Measurements from ENCODE around the gene DENND10. TPM values are rescaled to one million over a fixed set of nuclear protein-coding genes. Genes with fewer than 3 reads are reported as not detected.
"Not testable (repeated sequence)": the region's sequence is repeated elsewhere in the genome, so short reads cannot be mapped to it uniquely, and the experiment has no call there.

Gene DENND10
- total RNA-seq, 1 donor from 2014 or later: 26.0 TPM

- Mint-ChIP-seq H3K9me3 (no peaks in the 10 kb centered on the region), H3K27me3 (ENCODE audit: low read depth) (no peaks in the 10 kb centered on the region), H3K36me3 (ENCODE audit: low read depth) (peaks cover 45% of the 10 kb centered on the region), H3K4me3 (ENCODE audit: low read depth) (no peak overlapping the region), H3K4me1 (ENCODE audit: low read depth) (peaks cover 3% of the 10 kb centered on the region), H3K27ac (no peak overlapping the region)
- intact Hi-C loops (cut with micrococcal nuclease): no loop called here
- DNase-seq (ENCODE audit: low spot score): no peak
These were observed 39.7 kb downstream of the DENND10 start for GRCh38 chr10:119143657-119144056.

- H3K36me3 Mint-ChIP-seq (ENCODE audit: low read depth): peaks cover 42% of the 10 kb centered on the region
- no peaks in the 10 kb centered on the region for H3K4me1 Mint-ChIP-seq (ENCODE audit: low read depth)
- H3K4me3 Mint-ChIP-seq (ENCODE audit: low read depth): no peak overlapping the region
- no peak overlapping the region for H3K27ac Mint-ChIP-seq
- intact Hi-C loops (cut with micrococcal nuclease): no loop called here
- no peak for DNase-seq (ENCODE audit: low spot score)
- H3K9me3 Mint-ChIP-seq: no peaks in the 10 kb centered on the region
- no peaks in the 10 kb centered on the region for H3K27me3 Mint-ChIP-seq (ENCODE audit: low read depth)
These were observed 45.2 kb downstream of the DENND10 start for GRCh38 chr10:119149157-119149556.

- Mint-ChIP-seq H3K27me3 (ENCODE audit: low read depth) (no peaks in the 10 kb centered on the region), H3K36me3 (ENCODE audit: low read depth) (peaks cover 48% of the 10 kb centered on the region), H3K4me3 (ENCODE audit: low read depth) (no peak overlapping the region)
These were observed 45.8 kb downstream of the DENND10 start for GRCh38 chr10:119149729-119150128.

GRCh38 chr10:119151601-119152000 lies 47.7 kb downstream of the DENND10 start:
- intact Hi-C loops (cut with micrococcal nuclease); H3K4me1 Mint-ChIP-seq (ENCODE audit: low read depth); DNase-seq (ENCODE audit: low spot score); H3K27ac Mint-ChIP-seq; H3K4me3 Mint-ChIP-seq (ENCODE audit: low read depth); H3K27me3 Mint-ChIP-seq (ENCODE audit: low read depth); H3K9me3 Mint-ChIP-seq: not testable (repeated sequence)
- peaks cover 60% of the 10 kb centered on the region for H3K36me3 Mint-ChIP-seq (ENCODE audit: low read depth)

More at GRCh38 chr10:119149729-119150128, 45.8 kb downstream of the DENND10 start:
- Mint-ChIP-seq H3K27ac (no peak overlapping the region), H3K9me3 (no peaks in the 10 kb centered on the region), H3K4me1 (ENCODE audit: low read depth) (no peaks in the 10 kb centered on the region)
- intact Hi-C loops (cut with micrococcal nuclease): no loop called here
- no peak for DNase-seq (ENCODE audit: low spot score)

- DNase-seq (ENCODE audit: low spot score): no peak
- intact Hi-C loops (cut with micrococcal nuclease): no loop called here
- no peaks in the 10 kb centered on the region for H3K9me3 Mint-ChIP-seq
- H3K4me1 Mint-ChIP-seq (ENCODE audit: low read depth): no peaks in the 10 kb centered on the region
- peaks cover 61% of the 10 kb centered on the region for H3K36me3 Mint-ChIP-seq (ENCODE audit: low read depth)
- H3K27ac Mint-ChIP-seq: no peak overlapping the region
- H3K27me3 Mint-ChIP-seq (ENCODE audit: low read depth): no peaks in the 10 kb centered on the region
- no peak overlapping the region for H3K4me3 Mint-ChIP-seq (ENCODE audit: low read depth)
These were observed 49.1 kb downstream of the DENND10 start for GRCh38 chr10:119153041-119153440.

- Mint-ChIP-seq H3K4me1 (ENCODE audit: low read depth) (no peaks in the 10 kb centered on the region), H3K9me3 (no peaks in the 10 kb centered on the region), H3K36me3 (ENCODE audit: low read depth) (peaks cover 64% of the 10 kb centered on the region), H3K4me3 (ENCODE audit: low read depth) (no peak overlapping the region), H3K27ac (no peak overlapping the region), H3K27me3 (ENCODE audit: low read depth) (no peaks in the 10 kb centered on the region)
- intact Hi-C loops (cut with micrococcal nuclease): no loop called here
- no peak for DNase-seq (ENCODE audit: low spot score)
These were observed 49.7 kb downstream of the DENND10 start for GRCh38 chr10:119153661-119154060.

- Mint-ChIP-seq H3K4me3 (ENCODE audit: low read depth) (no peak overlapping the region), H3K36me3 (ENCODE audit: low read depth) (peaks cover 62% of the 10 kb centered on the region), H3K27ac (no peak overlapping the region), H3K27me3 (ENCODE audit: low read depth) (no peaks in the 10 kb centered on the region), H3K4me1 (ENCODE audit: low read depth) (peaks cover 16% of the 10 kb centered on the region), H3K9me3 (no peaks in the 10 kb centered on the region)
- no peak for DNase-seq (ENCODE audit: low spot score)
- intact Hi-C loops (cut with micrococcal nuclease): no loop called here
These were observed 55.4 kb downstream of the DENND10 start for GRCh38 chr10:119159332-119159731.

GRCh38 chr10:119161680-119162451 lies 58.0 kb downstream of the DENND10 start:
- Mint-ChIP-seq H3K27ac (no peak overlapping the region), H3K36me3 (ENCODE audit: low read depth) (peaks cover 46% of the 10 kb centered on the region), H3K9me3 (no peaks in the 10 kb centered on the region), H3K27me3 (ENCODE audit: low read depth) (no peaks in the 10 kb centered on the region), H3K4me3 (ENCODE audit: low read depth) (no peak overlapping the region), H3K4me1 (ENCODE audit: low read depth) (peaks cover 31% of the 10 kb centered on the region)
- DNase-seq (ENCODE audit: low spot score): no peak
- intact Hi-C loops (cut with micrococcal nuclease): loop anchor here (10.0 kb wide), 1 partner anchor 407 kb away; the partner anchor contains the start of gene CACUL1

- Mint-ChIP-seq H3K27ac (peak overlapping the region; percentile 63), H3K9me3 (no peaks in the 10 kb centered on the region), H3K4me1 (ENCODE audit: low read depth) (peaks cover 37% of the 10 kb centered on the region), H3K4me3 (ENCODE audit: low read depth) (no peak overlapping the region), H3K27me3 (ENCODE audit: low read depth) (no peaks in the 10 kb centered on the region), H3K36me3 (ENCODE audit: low read depth) (peaks cover 52% of the 10 kb centered on the region)
- intact Hi-C loops (cut with micrococcal nuclease): loop anchor here (10.0 kb wide), 1 partner anchor 408 kb away; the partner anchor contains the start of gene CACUL1
- no peak for DNase-seq (ENCODE audit: low spot score)
These were observed 58.7 kb downstream of the DENND10 start for GRCh38 chr10:119162452-119163092.

- Mint-ChIP-seq H3K27me3 (ENCODE audit: low read depth) (no peaks in the 10 kb centered on the region), H3K27ac (peak within 1 kb of the TSS; percentile 93), H3K4me1 (ENCODE audit: low read depth) (peaks cover 37% of the 10 kb centered on the region), H3K4me3 (ENCODE audit: low read depth) (peak within 1 kb of the TSS; percentile 85), H3K36me3 (ENCODE audit: low read depth) (peaks cover 63% of the 10 kb centered on the region), H3K9me3 (no peaks in the 10 kb centered on the region)
- peak; percentile 81 for DNase-seq (ENCODE audit: low spot score)
- intact Hi-C loops (cut with micrococcal nuclease): loop anchor here (1.0 to 10.0 kb wide), 4 partner anchors 13 to 411 kb away; partner anchors contain the start of genes CACUL1, DENND10, EIF3A and PRDX3
These were observed 61.5 kb downstream of the DENND10 start, which contains the start of gene SFXN4 for GRCh38 chr10:119165171-119166117. Gene SFXN4 (minus strand): TSS chr10:119165714. CDS start chr10:119165647, 67 bp downstream.

GRCh38 chr10:119166118-119166500 lies 62.2 kb downstream of the DENND10 start:
- no peaks in the 10 kb centered on the region for H3K27me3 Mint-ChIP-seq (ENCODE audit: low read depth)
- peaks cover 61% of the 10 kb centered on the region for H3K36me3 Mint-ChIP-seq (ENCODE audit: low read depth)

GRCh38 chr10:119166564-119166963 lies 62.7 kb downstream of the DENND10 start:
- peak overlapping the region; percentile 85 for H3K4me3 Mint-ChIP-seq (ENCODE audit: low read depth)
- DNase-seq (ENCODE audit: low spot score): no peak
- peak overlapping the region; percentile 93 for H3K27ac Mint-ChIP-seq
- H3K9me3 Mint-ChIP-seq: no peaks in the 10 kb centered on the region
- H3K27me3 Mint-ChIP-seq (ENCODE audit: low read depth): no peaks in the 10 kb centered on the region
- peaks cover 57% of the 10 kb centered on the region for H3K36me3 Mint-ChIP-seq (ENCODE audit: low read depth)
- intact Hi-C loops (cut with micrococcal nuclease): loop anchor here (10.0 kb wide), 1 partner anchor 412 kb away; the partner anchor contains the start of gene CACUL1
- H3K4me1 Mint-ChIP-seq (ENCODE audit: low read depth): peaks cover 36% of the 10 kb centered on the region

More at GRCh38 chr10:119166118-119166500, 62.2 kb downstream of the DENND10 start:
- peak overlapping the region; percentile 85 for H3K4me3 Mint-ChIP-seq (ENCODE audit: low read depth)
- no peak for DNase-seq (ENCODE audit: low spot score)
- H3K4me1 Mint-ChIP-seq (ENCODE audit: low read depth): peaks cover 37% of the 10 kb centered on the region
- intact Hi-C loops (cut with micrococcal nuclease): loop anchor here (10.0 kb wide), 1 partner anchor 411 kb away; the partner anchor contains the start of gene CACUL1
- no peaks in the 10 kb centered on the region for H3K9me3 Mint-ChIP-seq
- peak overlapping the region; percentile 93 for H3K27ac Mint-ChIP-seq

Measured in activated T-helper 2 cell treated with anti-CD3 and anti-CD28 coated beads, Interferon-gamma antibody, Interleukin-2, Interleukin-4, amounts not matched to agents 10 μg/mL and 5 μg/mL and 100 μg/mL, durations not matched to agents 14 hours and 24 hours and 36 hours (primary cell).